GM08714 (cell line): Measurements from ENCODE around the gene MEF2C.
A peak's percentile ranks its signal among the peaks of the same experiment; 100 is the strongest.
"Not testable (repeated sequence)": the region's sequence is repeated elsewhere in the genome, so short reads cannot be mapped to it uniquely, and the experiment has no call there.

Source experiments
- H3K4me3 ChIP-seq: fragments of 200-500 bp; sonication (Bioruptor generic); 2 replicates; pipeline ENCODE4 v1.5.1; 2014; ENCODE audit warnings: mild to moderate bottlenecking, low read length, inconsistent platforms
- ZNF274 ChIP-seq: IDR thresholded peaks from 2 replicates; pipeline ENCODE4 v1.6.1; 2012; ENCODE audit warnings: mild to moderate bottlenecking, low read depth, low read length

MEF2C gene

GRCh38 chr5:88819301-88819999, 63.5 kb downstream of the MEF2C start:
- no peak for TF ChIP-seq ZNF274
- H3K4me3 ChIP-seq = peak overlapping the region; percentile 46

- peak overlapping the region; percentile 59 for H3K4me3 ChIP-seq
- TF ChIP-seq ZNF274 = no peak
These were observed 64.7 kb downstream of the MEF2C start for GRCh38 chr5:88818296-88818695.

- no peak overlapping the region for H3K4me3 ChIP-seq
- no peak for TF ChIP-seq ZNF274
These were observed 66.8 kb downstream of the MEF2C start for GRCh38 chr5:88816195-88816594.

GRCh38 chr5:88815050-88815789, 67.8 kb downstream of the MEF2C start:
- no peak for TF ChIP-seq ZNF274
- H3K4me3 ChIP-seq = no peak overlapping the region

- H3K4me3 ChIP-seq = peak overlapping the region; percentile 17; the same call in 1 of the 2 replicates
- no peak for TF ChIP-seq ZNF274
These were observed 69.0 kb downstream of the MEF2C start for GRCh38 chr5:88813805-88814575.

- no peak for TF ChIP-seq ZNF274
- no peak overlapping the region for H3K4me3 ChIP-seq
These were observed 69.7 kb downstream of the MEF2C start for GRCh38 chr5:88813244-88813643.

GRCh38 chr5:88808153-88808552, 74.8 kb downstream of the MEF2C start:
- no peak overlapping the region for H3K4me3 ChIP-seq
- TF ChIP-seq ZNF274 = no peak

- H3K4me3 ChIP-seq = no peak overlapping the region
- TF ChIP-seq ZNF274 = no peak
These were observed 75.7 kb downstream of the MEF2C start for GRCh38 chr5:88807327-88807726.

GRCh38 chr5:88806338-88806737, 76.6 kb downstream of the MEF2C start:
- no peak overlapping the region for H3K4me3 ChIP-seq
- no peak for TF ChIP-seq ZNF274

- H3K4me3 ChIP-seq = peak overlapping the region; percentile 54; the same call in 1 of the 2 replicates
- no peak for TF ChIP-seq ZNF274
These were observed 77.7 kb downstream of the MEF2C start for GRCh38 chr5:88805151-88805784.

- no peak overlapping the region for H3K4me3 ChIP-seq
- no peak for TF ChIP-seq ZNF274
These were observed 78.5 kb downstream of the MEF2C start for GRCh38 chr5:88804444-88804843.

GRCh38 chr5:88803309-88803708, 79.7 kb downstream of the MEF2C start:
- no peak for TF ChIP-seq ZNF274
- no peak overlapping the region for H3K4me3 ChIP-seq

- no peak for TF ChIP-seq ZNF274
- H3K4me3 ChIP-seq = no peak overlapping the region
These were observed 82.9 kb downstream of the MEF2C start for GRCh38 chr5:88799938-88800535.

GRCh38 chr5:88798933-88799332, 84.1 kb downstream of the MEF2C start:
- not testable (repeated sequence) for H3K4me3 ChIP-seq

GRCh38 chr5:88793797-88794196, 89.2 kb downstream of the MEF2C start:
- H3K4me3 ChIP-seq = not testable (repeated sequence)
